IMR-90 (cell line): Measurements from ENCODE around the gene ZBTB11. TPM values are rescaled to one million over a fixed set of nuclear protein-coding genes. Genes with fewer than 3 reads are reported as not detected.

Experiments
- ATAC-seq: fragments of 200-7000 bp; cut with Tn5 transposase; 2 replicates; pipeline ENCODE4 v1.9.1; 2020; ENCODE audit warnings: low read depth, mild to moderate bottlenecking, moderate library complexity
- BruUV-seq: library from RNA; stranded (reverse); fragments of 400-500 nt; replicated peaks from 2 replicates; lab custom pipeline; 2021; lab: Mats Ljungman, UMichigan
- CTCF ChIA-PET: fragments of 300-600 bp; formaldehyde crosslinking; extraction: SDS; loops from one replicate; lab custom pipeline; 2021; ENCODE audit warnings: antibody characterized with exemption; lab: Yijun Ruan, JAX
- POLR2A ChIA-PET: fragments of 300-600 bp; sonication (Branson Sonifier 250); formaldehyde crosslinking; loops from one replicate; lab custom pipeline; 2022; ENCODE audit warnings: antibody characterized with exemption; ENCODE audit not compliant: unreplicated experiment; lab: Charles Lee
- DNase-seq: peaks from one replicate; pipeline ENCODE4 v3.0.0; 2013
- H2AFZ ChIP-seq: replicated peaks from 2 replicates; pipeline ENCODE3; 2013; ENCODE audit warnings: low read length, mild to moderate bottlenecking; ENCODE audit not compliant: poor library complexity
- H2AK5ac ChIP-seq: 2 replicates; pipeline ENCODE4 v1.6.1; 2013; ENCODE audit warnings: low read depth, low read length, inconsistent platforms
- H2AK9ac ChIP-seq: replicated peaks from 2 replicates; pipeline ENCODE3; 2013; ENCODE audit warnings: mild to moderate bottlenecking, low read depth, low read length, moderate library complexity; ENCODE audit not compliant: poor library complexity
- H2BK120ac ChIP-seq: 2 replicates; pipeline ENCODE4 v1.6.1; 2013; ENCODE audit warnings: low read depth, low read length, inconsistent platforms
- H2BK15ac ChIP-seq: 3 replicates; pipeline ENCODE4 v1.6.1; 2013; ENCODE audit warnings: low read depth, low read length, inconsistent platforms
- H2BK20ac ChIP-seq: 2 replicates; pipeline ENCODE4 v1.6.1; 2013; ENCODE audit warnings: low read depth, mild to moderate bottlenecking, inconsistent platforms, low read length, moderate library complexity
- H2BK5ac ChIP-seq: 2 replicates; pipeline ENCODE4 v1.6.1; 2013; ENCODE audit warnings: mild to moderate bottlenecking, low read depth, low read length, inconsistent platforms; ENCODE audit not compliant: poor library complexity, severe bottlenecking
- H3K14ac ChIP-seq: replicated peaks from 2 replicates; pipeline ENCODE4 v1.6.1; 2013; ENCODE audit warnings: low read depth, low read length, inconsistent platforms
- H3K18ac ChIP-seq: 2 replicates; pipeline ENCODE4 v1.6.1; 2013; ENCODE audit warnings: low read depth, low read length, control low read depth
- H3K23ac ChIP-seq: 2 replicates; pipeline ENCODE4 v1.6.1; 2013; ENCODE audit warnings: low read depth, low read length, inconsistent platforms
- H3K27ac ChIP-seq: 2 replicates; pipeline ENCODE4 v1.5.1; 2013; ENCODE audit warnings: mild to moderate bottlenecking, control low read depth, low read length; ENCODE audit not compliant: insufficient read depth
- H3K27me3 ChIP-seq: 2 replicates; pipeline ENCODE4 v1.6.1; 2013; ENCODE audit warnings: low read length; ENCODE audit not compliant: control insufficient read depth, insufficient read depth
- H3K36me3 ChIP-seq: 2 replicates; pipeline ENCODE4 v1.6.1; 2013; ENCODE audit warnings: low read length, mixed read lengths; ENCODE audit not compliant: control insufficient read depth, insufficient read depth
- H3K4ac ChIP-seq: 2 replicates; pipeline ENCODE4 v1.6.1; 2013; ENCODE audit warnings: low read depth, low read length, inconsistent platforms
- H3K4me1 ChIP-seq: 2 replicates; pipeline ENCODE4 v1.6.1; 2013; ENCODE audit warnings: low read length, mixed read lengths; ENCODE audit not compliant: control insufficient read depth, insufficient read depth
- H3K4me2 ChIP-seq: 2 replicates; pipeline ENCODE4 v1.6.1; 2013; ENCODE audit warnings: low read depth, mild to moderate bottlenecking, control low read depth, low read length, moderate library complexity
- H3K4me3 ChIP-seq: 2 replicates; pipeline ENCODE4 v1.5.1; 2013; ENCODE audit warnings: low read depth, mild to moderate bottlenecking, control low read depth, low read length, moderate library complexity; ENCODE audit not compliant: insufficient read depth
- H3K56ac ChIP-seq: 2 replicates; pipeline ENCODE4 v1.6.1; 2013; ENCODE audit warnings: low read length, inconsistent platforms; ENCODE audit not compliant: insufficient read depth; ENCODE audit errors: extremely low read depth
- H3K79me1 ChIP-seq, 2 experiments: 2 replicates each; pipeline ENCODE4 v1.6.1; 2013; ENCODE audit warnings: low read length in 2 of 2, inconsistent platforms in 1 of 2, low read depth in 1 of 2
- H3K9ac ChIP-seq: 2 replicates; pipeline ENCODE4 v1.6.1; 2013; ENCODE audit warnings: low read depth, low read length, control low read depth
- H3K9me1 ChIP-seq: 2 replicates; pipeline ENCODE4 v1.6.1; 2013; ENCODE audit warnings: low read length, inconsistent platforms; ENCODE audit not compliant: insufficient read depth
- H3K9me3 ChIP-seq: 2 replicates; pipeline ENCODE4 v1.6.1; 2013; ENCODE audit warnings: low read length; ENCODE audit not compliant: control insufficient read depth, insufficient read depth
- H4K20me1 ChIP-seq: 2 replicates; pipeline ENCODE4 v1.6.1; 2013; ENCODE audit warnings: low read length, inconsistent platforms; ENCODE audit not compliant: insufficient read depth
- H4K5ac ChIP-seq: 2 replicates; pipeline ENCODE4 v1.6.1; 2013; ENCODE audit warnings: mild to moderate bottlenecking, low read depth, low read length, control low read depth
- H4K8ac ChIP-seq, 2 experiments: 2 replicates each; pipeline ENCODE4 v1.6.1; 2013; ENCODE audit warnings: low read depth in 2 of 2, low read length in 2 of 2, control low read depth in 1 of 2, inconsistent platforms in 1 of 2
- H4K91ac ChIP-seq: 2 replicates; pipeline ENCODE4 v1.6.1; 2013; ENCODE audit warnings: low read depth, low read length, inconsistent platforms; ENCODE audit not compliant: insufficient read depth
- BHLHE40 ChIP-seq: fragments of 150-350 bp; IDR thresholded peaks from 2 replicates; pipeline ENCODE4 v1.6.1; 2016; ENCODE audit warnings: mild to moderate bottlenecking, low read depth, low read length
- CEBPB ChIP-seq: IDR thresholded peaks from 2 replicates; pipeline ENCODE4 v1.6.1; 2012; ENCODE audit warnings: low read depth, low read length, improper control_type of control experiment
- MAFK ChIP-seq: IDR thresholded peaks from 2 replicates; pipeline ENCODE4 v1.6.1; 2012; ENCODE audit warnings: low read depth, low read length, improper control_type of control experiment
- MAZ ChIP-seq: IDR thresholded peaks from 2 replicates; pipeline ENCODE4 v1.6.1; 2012; ENCODE audit warnings: low read depth, mild to moderate bottlenecking, low read length, improper control_type of control experiment, moderate library complexity, borderline replicate concordance
- RAD21 ChIP-seq: IDR thresholded peaks from 2 replicates; pipeline ENCODE4 v1.6.1; 2012; ENCODE audit warnings: low read length, improper control_type of control experiment
- WGBS, 2 experiments: methylation state at CpG; one replicate each; pipeline versions ENCODE4 v1.1.5 to v1.1.7; 2013; ENCODE audit warnings: missing lambda C conversion rate in 2 of 2; ENCODE audit not compliant: insufficient read length in 1 of 2; ENCODE audit errors: extremely low coverage in 2 of 2; 5-methylcytosine and 5-hydroxymethylcytosine counted together
- dilution Hi-C: fragments of 300-500 bp; cut with HindIII; formaldehyde crosslinking; loops from one replicate; pipeline ENCODE4 v1.14.3; 2018; ENCODE audit warnings: low sequenced_read_pairs; ENCODE audit not compliant: unreplicated experiment
- in situ Hi-C: fragments of 300-500 bp; cut with MboI; formaldehyde crosslinking; loops from 3 replicates; pipeline ENCODE4 v1.14.3; 2019; ENCODE audit warnings: low sequenced_read_pairs, inconsistent platforms, mixed read lengths
- intact Hi-C: fragments of 100-400 bp; cut with micrococcal nuclease; formaldehyde crosslinking; loops from 2 replicates; pipeline ENCODE4 v1.10.0; 2022
- polyA plus RNA-seq, 3 experiments: library from polyadenylated mRNA; depleted of rRNA; stranded (reverse); fragments of >200 nt; gene quantifications; 2 replicates each; pipeline ENCODE4 v1.2.3, GENCODE V29; 2012; ENCODE audit warnings: low replicate concordance in 1 of 3
- total RNA-seq: library from RNA; depleted of rRNA; stranded (reverse); fragments of >200 nt; gene quantifications from 2 replicates; pipeline ENCODE4 v1.2.3, GENCODE V29; 2012
- TF ChIP-seq, protein P1 (sequence below): fragments of 150-350 bp; IDR thresholded peaks from 2 replicates; pipeline ENCODE4 v1.6.1; 2016; ENCODE audit warnings: low read depth, mild to moderate bottlenecking, low read length, moderate library complexity, borderline replicate concordance

Gene ZBTB11
- total and polyA plus RNA-seq, 2 of the 4 experiments (the other 2 are of a cell fraction): 6.0 to 17.2 TPM

DNA sequence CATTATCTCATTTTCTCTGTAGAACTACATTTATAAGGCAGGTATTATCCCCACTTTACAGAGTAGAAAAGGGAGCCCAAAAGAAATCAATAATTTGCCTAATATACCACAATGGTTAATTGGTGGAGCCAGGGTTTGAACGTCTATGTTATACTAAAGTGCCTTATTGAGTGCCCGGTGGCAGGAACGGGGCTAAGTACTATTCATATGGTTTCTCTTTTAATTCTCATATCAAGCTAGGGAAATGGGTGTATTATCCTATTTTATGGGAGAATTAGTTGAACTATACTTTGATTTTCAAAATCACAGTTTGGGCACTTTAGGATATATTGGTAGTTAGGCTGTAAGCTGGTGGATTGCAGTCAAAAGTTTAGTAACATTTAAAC is 49.0 kb upstream of the ZBTB11 start:
- H3K56ac ChIP-seq: no peak overlapping the region
- WGBS, 2 experiments: no CpG with 5 or more reads among the region's 3 CpGs
- no peak overlapping the region for H2BK120ac ChIP-seq
- POLR2A ChIA-PET: no interaction called here
- dilution Hi-C loops: no loop called here
- peaks cover 14 to 17% of the 10 kb centered on the region in 2 experiments for H3K79me1 ChIP-seq
- TF ChIP-seq RAD21: no peak
- TF ChIP-seq BHLHE40: no peak
- TF ChIP-seq MAFK: no peak
- no peak for TF ChIP-seq MAZ
- no peak for TF ChIP-seq CEBPB
- TF ChIP-seq, protein P1, sequence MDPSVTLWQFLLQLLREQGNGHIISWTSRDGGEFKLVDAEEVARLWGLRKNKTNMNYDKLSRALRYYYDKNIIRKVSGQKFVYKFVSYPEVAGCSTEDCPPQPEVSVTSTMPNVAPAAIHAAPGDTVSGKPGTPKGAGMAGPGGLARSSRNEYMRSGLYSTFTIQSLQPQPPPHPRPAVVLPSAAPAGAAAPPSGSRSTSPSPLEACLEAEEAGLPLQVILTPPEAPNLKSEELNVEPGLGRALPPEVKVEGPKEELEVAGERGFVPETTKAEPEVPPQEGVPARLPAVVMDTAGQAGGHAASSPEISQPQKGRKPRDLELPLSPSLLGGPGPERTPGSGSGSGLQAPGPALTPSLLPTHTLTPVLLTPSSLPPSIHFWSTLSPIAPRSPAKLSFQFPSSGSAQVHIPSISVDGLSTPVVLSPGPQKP: no peak
- no peaks in the 10 kb centered on the region for H3K27me3 ChIP-seq
- no peak overlapping the region for H3K4ac ChIP-seq
- peak overlapping the region; percentile 89 for H3K4me3 ChIP-seq
- H2AFZ ChIP-seq: no peak overlapping the region
- no peak overlapping the region for H2BK15ac ChIP-seq
- H3K9me1 ChIP-seq: no peaks in the 10 kb centered on the region
- peak overlapping the region; percentile 36; the same call in 1 of the 2 replicates for H3K23ac ChIP-seq
- H3K14ac ChIP-seq: no peak overlapping the region
- H2BK5ac ChIP-seq: peak overlapping the region; percentile 9
- H2AK5ac ChIP-seq: no peak overlapping the region
- H4K8ac ChIP-seq: no peak overlapping the region; a peak in 1 of 4 replicates
- no peak overlapping the region for H4K5ac ChIP-seq
- in situ Hi-C loops: no loop called here
- no peak overlapping the region for H2AK9ac ChIP-seq
- CTCF ChIA-PET: no interaction called here
- no TSS peak for BruUV-seq
- peak overlapping the region; percentile 80 for H3K4me2 ChIP-seq
- intact Hi-C loops: loop anchor here (2.0 kb wide), 1 partner anchor 55 kb away; no protein-coding TSS in a partner anchor
- no peak overlapping the region for H3K18ac ChIP-seq
- no peak for ATAC-seq
- H3K9ac ChIP-seq: peak overlapping the region; percentile 89; the same call in 1 of the 2 replicates
- H2BK20ac ChIP-seq: no peak overlapping the region
- peaks cover 7% of the 10 kb centered on the region; the same call in 1 of the 2 replicates for H3K36me3 ChIP-seq
- H3K9me3 ChIP-seq: no peaks in the 10 kb centered on the region
- H4K91ac ChIP-seq: no peak overlapping the region
- no peaks in the 10 kb centered on the region for H3K4me1 ChIP-seq
- H3K27ac ChIP-seq: no peak overlapping the region
- no peak for DNase-seq
- no peaks in the 10 kb centered on the region for H4K20me1 ChIP-seq
